PC-9 (cell line): ENCODE data around the gene DGCR6L. TPM values are rescaled to one million over a fixed set of nuclear protein-coding genes. Genes with fewer than 3 reads are reported as not detected.
"Not testable (repeated sequence)": the region's sequence is repeated elsewhere in the genome, so short reads cannot be mapped to it uniquely, and the experiment has no call there.

ENCODE experiments used
- BruUV-seq: library from RNA; stranded (reverse); fragments of 400-500 nt; replicated peaks from 2 replicates; lab custom pipeline; 2021; lab: Mats Ljungman, UMichigan
- CTCF ChIA-PET: fragments of 300-600 bp; sonication (Branson Sonifier 250); formaldehyde crosslinking; loops from one replicate; lab custom pipeline; 2022; ENCODE audit warnings: antibody characterized with exemption; lab: Charles Lee
- POLR2A ChIA-PET: fragments of 300-600 bp; sonication (Branson Sonifier 250); formaldehyde crosslinking; loops from one replicate; lab custom pipeline; 2022; ENCODE audit warnings: antibody characterized with exemption; ENCODE audit not compliant: unreplicated experiment; lab: Charles Lee
- DNase-seq, 2 experiments: peaks; one replicate each; pipeline versions ENCODE4 v3.0.0 to v3.0.0-alpha.2; 2015 to 2022; ENCODE audit warnings: mixed read lengths in 1 of 2
- H2AFZ ChIP-seq: fragments of 200-600 bp; sonication (generic); 2 replicates; pipeline ENCODE4 v1.8.1; 2017; ENCODE audit warnings: antibody characterized with exemption
- H3F3A ChIP-seq: fragments of 200-600 bp; sonication (generic); 2 replicates; pipeline ENCODE4 v1.8.1; 2017; ENCODE audit warnings: antibody characterized with exemption, mild to moderate bottlenecking, low read depth; ENCODE audit not compliant: insufficient read depth
- H3K27ac ChIP-seq: fragments of 200-600 bp; sonication (generic); 2 replicates; pipeline ENCODE4 v1.6.1; 2016; ENCODE audit warnings: mixed run types
- H3K27me3 ChIP-seq: fragments of 200-600 bp; sonication (generic); 2 replicates; pipeline ENCODE4 v1.6.1; 2016; ENCODE audit warnings: low read depth, mixed run types; ENCODE audit not compliant: insufficient read depth
- H3K36me3 ChIP-seq: fragments of 200-600 bp; sonication (generic); 2 replicates; pipeline ENCODE4 v1.6.1; 2016; ENCODE audit warnings: low read depth, mixed run types
- H3K4me1 ChIP-seq: fragments of 200-600 bp; sonication (generic); replicated peaks from 2 replicates; pipeline ENCODE4 v1.6.1; 2016; ENCODE audit warnings: mixed run types; ENCODE audit not compliant: insufficient read depth
- H3K4me2 ChIP-seq: fragments of 200-600 bp; sonication (generic); 2 replicates; pipeline ENCODE4 v1.6.1; 2017; ENCODE audit warnings: mixed run types
- H3K4me3 ChIP-seq: fragments of 200-600 bp; sonication (generic); 2 replicates; pipeline ENCODE4 v1.6.1; 2016; ENCODE audit warnings: mixed run types
- H3K79me2 ChIP-seq: fragments of 200-600 bp; sonication (generic); 2 replicates; pipeline ENCODE4 v1.6.1; 2017; ENCODE audit warnings: low read depth, mixed run types
- H3K9me2 ChIP-seq: fragments of 200-600 bp; sonication (generic); 2 replicates; pipeline ENCODE4 v1.8.1; 2017; ENCODE audit warnings: mild to moderate bottlenecking; ENCODE audit not compliant: insufficient read depth
- H3K9me3 ChIP-seq: fragments of 200-600 bp; sonication (generic); 2 replicates; pipeline ENCODE4 v1.8.1; 2016; ENCODE audit warnings: low read depth; ENCODE audit not compliant: insufficient read depth
- H4K20me1 ChIP-seq: fragments of 200-600 bp; sonication (generic); 2 replicates; pipeline ENCODE4 v1.8.1; 2017; ENCODE audit not compliant: insufficient read depth
- EZH2 ChIP-seq: fragments of 200-600 bp; sonication (generic); IDR thresholded peaks from 2 replicates; pipeline ENCODE4 v1.8.0; 2017; ENCODE audit warnings: antibody characterized with exemption, low read depth
- intact Hi-C: fragments of 100-400 bp; cut with micrococcal nuclease; formaldehyde crosslinking; loops from one replicate; pipeline ENCODE4 v1.10.0; 2022; ENCODE audit not compliant: unreplicated experiment
- total RNA-seq: library from RNA; stranded (reverse); gene quantifications from 2 replicates; pipeline ENCODE4 v1.2.3, GENCODE V29; 2021
- TF ChIP-seq, protein P1 (sequence below): fragments of 200-600 bp; sonication (generic); conservative IDR thresholded peaks from 2 replicates; pipeline ENCODE4 v1.6.1; 2017; ENCODE audit warnings: mixed run types, antibody characterized with exemption, mild to moderate bottlenecking, moderate library complexity

DGCR6L gene
- total RNA-seq, 1 experiment from 2014 or later, result 37.6 TPM

DNA sequence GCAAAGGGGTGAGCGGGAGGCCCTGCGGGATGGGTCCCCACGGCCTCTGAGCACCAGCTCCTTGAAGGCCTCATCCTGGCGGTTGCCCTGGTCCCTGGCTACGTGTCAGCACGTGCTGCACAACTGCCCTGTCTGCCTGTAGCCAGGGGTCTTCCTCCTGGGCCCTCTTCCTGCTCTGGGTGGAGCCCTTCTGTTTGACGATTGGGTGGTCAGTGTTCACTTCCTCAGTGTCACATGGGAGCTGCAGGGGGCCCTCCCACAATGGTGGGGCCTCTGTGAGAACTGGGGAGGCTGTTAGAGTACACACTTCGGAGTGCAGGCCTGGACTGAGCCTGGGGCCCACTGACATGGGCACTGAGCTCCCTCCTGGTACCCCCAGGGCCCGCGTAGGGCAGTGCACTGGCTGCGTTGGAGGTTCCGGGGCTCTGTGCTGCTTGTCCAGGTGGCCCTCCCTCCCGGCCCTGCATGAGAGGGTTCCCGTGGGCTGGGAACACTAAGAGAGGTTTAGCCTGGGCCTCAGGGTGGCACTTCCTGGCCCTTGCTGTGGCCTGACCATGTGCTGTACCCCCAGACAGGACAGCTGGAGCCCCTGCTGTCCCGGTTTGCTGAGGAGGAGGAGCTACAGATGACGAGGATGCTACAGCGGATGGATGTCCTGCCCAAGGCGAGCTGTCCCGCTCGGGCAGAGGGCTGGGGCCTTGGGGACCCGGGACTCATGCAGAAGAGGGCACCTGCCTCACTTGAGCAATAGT, 13.8 kb downstream of the DGCR6L start:
- intact Hi-C loops, result no loop called here

DNA sequence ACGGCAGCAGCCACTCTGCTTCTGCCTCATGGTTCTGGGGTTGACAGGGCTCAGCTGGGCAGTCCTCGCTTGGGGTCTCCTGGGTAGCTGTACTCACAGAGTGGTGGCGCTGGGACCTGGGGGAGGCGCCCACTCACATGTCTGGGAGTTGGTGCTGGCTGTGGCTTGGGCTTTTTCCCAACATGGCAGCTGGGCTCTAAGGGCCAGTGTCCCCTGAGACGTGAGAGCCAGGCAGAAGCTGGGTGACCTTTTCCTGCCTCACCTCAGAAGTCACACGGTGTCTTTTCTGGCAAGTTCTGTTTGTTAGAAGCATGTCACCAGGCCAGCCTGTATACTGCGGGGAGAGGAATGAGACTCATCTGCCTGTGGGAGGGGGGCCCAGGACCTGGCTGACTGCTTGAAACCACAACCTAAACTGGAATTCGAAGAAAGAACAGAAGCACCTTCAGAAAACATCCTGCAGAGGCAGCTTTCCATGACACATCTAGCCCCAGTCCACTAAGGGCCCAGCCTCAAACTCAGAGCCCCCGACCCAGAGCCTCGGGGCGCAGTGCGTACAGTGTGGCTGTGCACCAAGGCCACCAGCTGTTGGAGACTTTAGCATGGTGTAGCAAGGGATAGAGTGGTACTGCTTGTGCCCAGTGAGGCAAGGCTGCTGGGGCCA, 14.5 kb downstream of the DGCR6L start:
- H3F3A ChIP-seq, H4K20me1 ChIP-seq, H3K4me3 ChIP-seq, H3K4me2 ChIP-seq, H3K9me2 ChIP-seq, H3K4me1 ChIP-seq, H3K36me3 ChIP-seq, H3K27ac ChIP-seq, BruUV-seq, H3K27me3 ChIP-seq, POLR2A ChIA-PET, intact Hi-C loops, DNase-seq, CTCF ChIA-PET, H3K79me2 ChIP-seq, H3K9me3 ChIP-seq, H2AFZ ChIP-seq: not testable (repeated sequence)

More for the DNA sequence above, 13.8 kb downstream of the DGCR6L start:
- no peak overlapping the region for H3K4me2 ChIP-seq
- ChIA-PET CTCF (no interaction called here), POLR2A (no interaction called here)
- H3K79me2 ChIP-seq, result no peaks in the 10 kb centered on the region
- no peak overlapping the region for H3K4me3 ChIP-seq
- TF ChIP-seq, protein P1, sequence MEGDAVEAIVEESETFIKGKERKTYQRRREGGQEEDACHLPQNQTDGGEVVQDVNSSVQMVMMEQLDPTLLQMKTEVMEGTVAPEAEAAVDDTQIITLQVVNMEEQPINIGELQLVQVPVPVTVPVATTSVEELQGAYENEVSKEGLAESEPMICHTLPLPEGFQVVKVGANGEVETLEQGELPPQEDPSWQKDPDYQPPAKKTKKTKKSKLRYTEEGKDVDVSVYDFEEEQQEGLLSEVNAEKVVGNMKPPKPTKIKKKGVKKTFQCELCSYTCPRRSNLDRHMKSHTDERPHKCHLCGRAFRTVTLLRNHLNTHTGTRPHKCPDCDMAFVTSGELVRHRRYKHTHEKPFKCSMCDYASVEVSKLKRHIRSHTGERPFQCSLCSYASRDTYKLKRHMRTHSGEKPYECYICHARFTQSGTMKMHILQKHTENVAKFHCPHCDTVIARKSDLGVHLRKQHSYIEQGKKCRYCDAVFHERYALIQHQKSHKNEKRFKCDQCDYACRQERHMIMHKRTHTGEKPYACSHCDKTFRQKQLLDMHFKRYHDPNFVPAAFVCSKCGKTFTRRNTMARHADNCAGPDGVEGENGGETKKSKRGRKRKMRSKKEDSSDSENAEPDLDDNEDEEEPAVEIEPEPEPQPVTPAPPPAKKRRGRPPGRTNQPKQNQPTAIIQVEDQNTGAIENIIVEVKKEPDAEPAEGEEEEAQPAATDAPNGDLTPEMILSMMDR, result no peak
- no peak for TF ChIP-seq EZH2
- H3K36me3 ChIP-seq, result no peaks in the 10 kb centered on the region
- no peaks in the 10 kb centered on the region for H3K9me2 ChIP-seq
- no peaks in the 10 kb centered on the region for H3K27me3 ChIP-seq
- DNase-seq, result no peak
- no peaks in the 10 kb centered on the region for H3F3A ChIP-seq
- no peaks in the 10 kb centered on the region for H3K9me3 ChIP-seq
- H3K4me1 ChIP-seq, result no peaks in the 10 kb centered on the region
- H3K27ac ChIP-seq, result no peak overlapping the region
- no TSS peak for BruUV-seq
- H4K20me1 ChIP-seq, result no peaks in the 10 kb centered on the region
- no peak overlapping the region for H2AFZ ChIP-seq

DNA sequence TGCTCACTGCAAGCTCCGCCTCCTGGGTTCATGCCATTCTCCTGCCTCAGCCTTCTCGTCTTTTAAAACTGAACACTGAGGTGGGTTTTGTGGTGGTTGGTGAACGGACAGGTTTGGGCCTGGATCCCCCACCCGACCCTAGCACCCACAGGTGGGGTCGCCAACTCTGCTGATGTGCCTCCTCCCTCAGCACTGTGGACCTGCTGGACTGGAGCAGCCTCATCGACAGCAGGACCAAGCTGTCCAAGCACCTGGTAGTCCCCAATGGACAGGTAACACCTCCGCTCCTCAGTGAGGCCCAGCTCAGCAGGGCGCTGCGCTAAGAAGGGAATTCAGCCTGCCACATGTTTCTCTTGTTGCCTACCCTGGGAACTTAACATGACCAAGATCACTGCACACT, 15.2 kb downstream of the DGCR6L start:
- no TSS peak for BruUV-seq

DNA sequence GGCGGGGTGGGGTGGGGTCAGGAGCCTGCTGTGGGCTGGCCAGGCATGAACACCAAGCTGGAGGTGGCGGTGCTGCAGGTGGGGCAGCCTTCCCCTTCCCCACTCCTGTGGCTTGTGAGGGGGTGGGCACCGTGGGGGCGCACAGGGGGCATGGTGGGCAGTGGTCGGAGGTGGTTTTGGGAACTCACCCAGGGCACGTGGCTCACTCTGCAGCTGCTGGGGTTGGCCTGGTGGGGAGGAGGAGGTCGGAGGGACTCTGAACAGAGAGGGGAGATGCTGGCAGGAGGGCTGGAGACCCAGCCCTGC, 16.7 kb downstream of the DGCR6L start:
- H3K36me3 ChIP-seq, H3K4me3 ChIP-seq, H3K4me1 ChIP-seq, H2AFZ ChIP-seq, H3K27me3 ChIP-seq, intact Hi-C loops, H3K27ac ChIP-seq, H3K9me2 ChIP-seq, H3K79me2 ChIP-seq, H3F3A ChIP-seq, BruUV-seq, H3K4me2 ChIP-seq, H3K9me3 ChIP-seq, H4K20me1 ChIP-seq, CTCF ChIA-PET, DNase-seq, POLR2A ChIA-PET: not testable (repeated sequence)

More for the DNA sequence above, 15.2 kb downstream of the DGCR6L start:
- no peak for TF ChIP-seq EZH2
- TF ChIP-seq, protein P1, result no peak
- Histone ChIP-seq H4K20me1 (no peaks in the 10 kb centered on the region), H3K9me3 (no peaks in the 10 kb centered on the region), H3K4me2 (no peak overlapping the region), H3F3A (no peaks in the 10 kb centered on the region), H3K4me1 (no peaks in the 10 kb centered on the region), H3K79me2 (no peaks in the 10 kb centered on the region), H3K36me3 (no peaks in the 10 kb centered on the region), H2AFZ (no peak overlapping the region), H3K4me3 (no peak overlapping the region), H3K27ac (no peak overlapping the region), H3K27me3 (no peaks in the 10 kb centered on the region), H3K9me2 (no peaks in the 10 kb centered on the region)
- DNase-seq, result no peak
- intact Hi-C loops, result no loop called here
- ChIA-PET POLR2A (no interaction called here), CTCF (interaction anchor here (0.7 kb wide), 1 partner anchor 45 kb away, joined by 7 read pairs; no protein-coding TSS in a partner anchor)
